HG03342 (cell line): ENCODE results near the gene PIN4.
"Not testable (repeated sequence)": the region's sequence is repeated elsewhere in the genome, so short reads cannot be mapped to it uniquely, and the experiment has no call there.

ENCODE experiments used
- ATAC-seq: cut with Tn5 transposase; IDR thresholded peaks from one replicate; pipeline ENCODE4 v1.9.1; 2021; ENCODE audit warnings: mild to moderate bottlenecking, moderate library complexity; ENCODE audit not compliant: unreplicated experiment

PIN4 gene

DNA sequence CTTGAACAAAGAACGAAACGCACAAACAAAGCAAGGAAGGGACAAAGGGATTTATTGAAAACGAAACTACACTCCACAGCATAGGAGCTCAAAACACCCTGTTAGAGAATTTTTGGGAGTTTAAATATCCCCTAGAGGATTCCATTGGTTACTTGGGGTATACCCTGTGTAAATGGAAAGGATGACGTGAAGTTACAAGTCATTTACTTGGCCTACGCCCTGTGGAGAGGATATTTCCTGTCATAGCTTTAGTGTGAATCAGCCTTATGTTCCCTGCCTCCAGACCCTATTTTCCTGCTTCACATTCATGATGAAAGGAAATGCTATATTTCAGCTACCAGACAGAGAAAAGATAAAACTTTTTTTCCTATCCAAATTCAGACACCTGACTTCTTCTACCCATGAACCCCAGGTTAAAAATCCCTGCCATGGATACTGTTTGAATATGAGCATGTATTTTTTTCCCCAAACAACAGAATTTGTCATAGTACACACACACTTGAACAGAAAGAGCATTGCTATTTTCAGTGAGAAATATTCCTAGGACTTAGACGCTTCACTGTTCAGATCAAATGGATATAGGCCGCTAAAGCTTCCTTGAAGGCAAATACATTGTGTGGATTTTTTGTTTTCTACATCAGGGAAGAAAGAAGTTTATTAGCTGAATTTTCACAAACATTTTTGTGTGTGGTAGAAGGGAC is 20.4 kb downstream of the PIN4 start:
- ATAC-seq, result no peak

GRCh38 chrX:72202792-72203401 is 21.3 kb downstream of the PIN4 start:
- ATAC-seq, result no peak

DNA sequence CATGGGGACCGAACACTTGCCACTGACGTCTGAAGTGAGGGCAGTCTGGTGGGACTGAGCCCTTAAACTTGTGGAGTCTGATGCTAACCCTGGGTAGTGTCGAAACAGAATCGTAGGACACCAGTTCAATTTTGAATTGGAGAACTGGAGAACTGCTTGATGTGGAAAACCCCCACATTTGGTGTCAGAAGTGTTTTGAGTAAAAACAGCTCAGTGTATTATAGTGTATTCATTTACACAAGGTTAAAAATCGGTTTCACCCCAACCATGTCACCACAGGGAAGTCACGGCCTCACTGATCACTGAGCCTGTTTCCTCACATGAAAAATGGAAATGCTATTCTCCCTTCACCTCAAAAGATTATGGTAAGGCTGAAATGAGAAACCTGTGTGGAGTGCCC is 21.9 kb downstream of the PIN4 start:
- ATAC-seq, result peak; percentile 80

GRCh38 chrX:72205706-72206105 is 24.1 kb downstream of the PIN4 start:
- no peak for ATAC-seq

- ATAC-seq, result no peak
These were observed 25.8 kb downstream of the PIN4 start for GRCh38 chrX:72207366-72207765.

- ATAC-seq, result no peak
These were observed 26.7 kb downstream of the PIN4 start for GRCh38 chrX:72208126-72208800.

- no peak for ATAC-seq
These were observed 35.4 kb downstream of the PIN4 start for GRCh38 chrX:72216973-72217372.

- ATAC-seq, result not testable (repeated sequence)
These were observed 38.8 kb downstream of the PIN4 start for GRCh38 chrX:72220375-72220774.

- ATAC-seq, result no peak
These were observed 48.7 kb downstream of the PIN4 start for GRCh38 chrX:72230290-72230689.

- ATAC-seq, result no peak
These were observed 55.3 kb downstream of the PIN4 start for GRCh38 chrX:72236841-72237240.

GRCh38 chrX:72238183-72238582 is 56.6 kb downstream of the PIN4 start:
- ATAC-seq, result no peak

- ATAC-seq, result peak; percentile 96
These were observed 57.3 kb downstream of the PIN4 start, which contains the start of gene ERCC6L for GRCh38 chrX:72238721-72239475. Gene ERCC6L (minus strand): TSS chrX:72239027. CDS start chrX:72238911, 116 bp downstream.

GRCh38 chrX:72240976-72241375 is 59.4 kb downstream of the PIN4 start:
- ATAC-seq, result no peak

DNA sequence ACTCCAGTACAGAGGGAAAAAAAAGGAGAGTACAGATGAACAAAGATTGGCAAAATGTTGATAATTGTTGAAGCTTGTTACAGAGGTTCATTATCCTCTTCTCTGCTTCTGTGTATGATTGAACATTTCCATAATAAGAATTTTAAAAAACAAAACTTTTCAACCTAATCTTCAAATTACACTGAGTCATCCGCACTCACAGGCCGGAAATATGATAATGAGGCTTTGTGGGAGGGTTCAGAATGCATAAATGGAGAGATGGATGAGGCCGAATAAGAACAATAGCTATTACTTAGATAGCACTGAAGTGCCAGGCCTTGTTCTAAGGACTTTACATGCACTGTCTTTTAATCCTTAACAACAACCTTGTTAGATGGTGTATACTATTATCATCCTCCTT is 61.9 kb downstream of the PIN4 start:
- no peak for ATAC-seq

GRCh38 chrX:72245461-72246089 is 64.0 kb downstream of the PIN4 start:
- ATAC-seq, result no peak

- no peak for ATAC-seq
These were observed 65.8 kb downstream of the PIN4 start for GRCh38 chrX:72247206-72247942.
